ENCODE results near the gene SCN1A.

Gene SCN1A

GRCh38 chr2:165969227-165969626, 158.6 kb downstream of the SCN1A start:
- no peak for DNase-seq

GRCh38 chr2:165967746-165968145, 160.1 kb downstream of the SCN1A start:
- no peak for DNase-seq

- DNase-seq = no peak
These were observed 166.0 kb downstream of the SCN1A start for GRCh38 chr2:165961818-165962217.

- DNase-seq = no peak
These were observed 168.4 kb downstream of the SCN1A start for GRCh38 chr2:165959371-165959770.

- DNase-seq = no peak
These were observed 169.4 kb downstream of the SCN1A start for GRCh38 chr2:165958313-165958960.

- no peak for DNase-seq
These were observed 170.7 kb downstream of the SCN1A start for GRCh38 chr2:165957030-165957675.

GRCh38 chr2:165953655-165954606, 173.9 kb downstream of the SCN1A start, which contains the start of gene TTC21B:
Gene TTC21B, minus strand, starts transcription at chr2:165953776. Its CDS starts 71 bp downstream, at chr2:165953705.
- DNase-seq = peak; percentile 91

- DNase-seq = no peak
These were observed 174.5 kb downstream of the SCN1A start for GRCh38 chr2:165953306-165953654.

- DNase-seq = no peak
These were observed 175.0 kb downstream of the SCN1A start for GRCh38 chr2:165952741-165953211.

GRCh38 chr2:165952085-165952484, 175.7 kb downstream of the SCN1A start:
- no peak for DNase-seq

- DNase-seq = no peak
These were observed 177.4 kb downstream of the SCN1A start for GRCh38 chr2:165950438-165950837.

- no peak for DNase-seq
These were observed 186.0 kb downstream of the SCN1A start for GRCh38 chr2:165941827-165942226.

- DNase-seq = no peak
These were observed 189.6 kb downstream of the SCN1A start for GRCh38 chr2:165938237-165938636.

All from effector CD4-positive, alpha-beta T cell (primary cell).